Activated naive CD8-positive, alpha-beta T cell treated with anti-CD3 and anti-CD28 coated beads for 36 hours (primary cell): ENCODE measurements around the gene PPP2R5C. TPM values are rescaled to one million over a fixed set of nuclear protein-coding genes. Genes with fewer than 3 reads are reported as not detected.
A peak's percentile ranks its signal among the peaks of the same experiment; 100 is the strongest.
"Not testable (repeated sequence)": the region's sequence is repeated elsewhere in the genome, so short reads cannot be mapped to it uniquely, and the experiment has no call there.

Experiments used
- DNase-seq: peaks from one replicate; pipeline ENCODE4 v3.0.0; 2021
- H3K27ac Mint-ChIP-seq: one replicate; pipeline ENCODE4 v1.8.0; 2022; ENCODE audit warnings: mild to moderate bottlenecking, moderate library complexity, mixed read lengths
- H3K27me3 Mint-ChIP-seq: one replicate; pipeline ENCODE4 v1.8.0; 2022; ENCODE audit warnings: mild to moderate bottlenecking, mixed read lengths
- H3K36me3 Mint-ChIP-seq: one replicate; pipeline ENCODE4 v1.8.0; 2021; ENCODE audit warnings: mild to moderate bottlenecking, mixed read lengths
- H3K4me1 Mint-ChIP-seq: one replicate; pipeline ENCODE4 v1.8.0; 2021; ENCODE audit warnings: mixed read lengths
- H3K4me3 Mint-ChIP-seq: one replicate; pipeline ENCODE4 v1.8.0; 2022; ENCODE audit warnings: mild to moderate bottlenecking, moderate library complexity, mixed read lengths
- H3K9me3 Mint-ChIP-seq: one replicate; pipeline ENCODE4 v1.8.0; 2022; ENCODE audit warnings: mixed read lengths
- total RNA-seq, 2 experiments: library from RNA; stranded (reverse); gene quantifications; one replicate each; pipeline ENCODE4 v1.2.3, GENCODE V29; 2021

The PPP2R5C gene
- total RNA-seq, 2 experiments from 2014 or later, result 209 to 221 TPM

- no peak for DNase-seq
- H3K36me3 Mint-ChIP-seq, result peaks cover 2% of the 10 kb centered on the region
- no peak overlapping the region for H3K4me3 Mint-ChIP-seq
- peaks cover 40% of the 10 kb centered on the region for H3K4me1 Mint-ChIP-seq
- peaks cover 6% of the 10 kb centered on the region for H3K9me3 Mint-ChIP-seq
- no peak overlapping the region for H3K27ac Mint-ChIP-seq
- H3K27me3 Mint-ChIP-seq, result no peaks in the 10 kb centered on the region
These were observed 27.2 kb upstream of the PPP2R5C start for GRCh38 chr14:101734246-101734847.

- no peak for DNase-seq
- Mint-ChIP-seq H3K4me1 (peaks cover 34% of the 10 kb centered on the region), H3K9me3 (peaks cover 3% of the 10 kb centered on the region), H3K4me3 (no peak overlapping the region), H3K27ac (no peak overlapping the region), H3K27me3 (no peaks in the 10 kb centered on the region), H3K36me3 (peaks cover 3% of the 10 kb centered on the region)
These were observed 26.1 kb upstream of the PPP2R5C start for GRCh38 chr14:101735453-101735852.

- no peaks in the 10 kb centered on the region for H3K27me3 Mint-ChIP-seq
These were observed 25.4 kb upstream of the PPP2R5C start for GRCh38 chr14:101736071-101736470.

GRCh38 chr14:101736585-101736984 is 24.9 kb upstream of the PPP2R5C start:
- no peak for DNase-seq
- Mint-ChIP-seq H3K9me3 (peaks cover 6% of the 10 kb centered on the region), H3K36me3 (peaks cover 3% of the 10 kb centered on the region), H3K27ac (no peak overlapping the region), H3K4me3 (no peak overlapping the region), H3K27me3 (no peaks in the 10 kb centered on the region), H3K4me1 (peaks cover 22% of the 10 kb centered on the region)

More at GRCh38 chr14:101736071-101736470, 25.4 kb upstream of the PPP2R5C start:
- H3K27ac Mint-ChIP-seq, result no peak overlapping the region
- no peak overlapping the region for H3K4me3 Mint-ChIP-seq
- peaks cover 27% of the 10 kb centered on the region for H3K4me1 Mint-ChIP-seq
- no peak for DNase-seq
- H3K36me3 Mint-ChIP-seq, result peaks cover 3% of the 10 kb centered on the region
- peaks cover 3% of the 10 kb centered on the region for H3K9me3 Mint-ChIP-seq

GRCh38 chr14:101737414-101738339 is 23.8 kb upstream of the PPP2R5C start:
- no peaks in the 10 kb centered on the region for H3K27me3 Mint-ChIP-seq
- peak; percentile 24 for DNase-seq
- no peak overlapping the region for H3K27ac Mint-ChIP-seq

GRCh38 chr14:101738703-101739320 is 22.7 kb upstream of the PPP2R5C start:
- peaks cover 9% of the 10 kb centered on the region for H3K9me3 Mint-ChIP-seq
- no peak overlapping the region for H3K4me3 Mint-ChIP-seq
- peaks cover 5% of the 10 kb centered on the region for H3K36me3 Mint-ChIP-seq
- H3K4me1 Mint-ChIP-seq, result peaks cover 8% of the 10 kb centered on the region
- DNase-seq, result no peak
- H3K27me3 Mint-ChIP-seq, result no peaks in the 10 kb centered on the region
- no peak overlapping the region for H3K27ac Mint-ChIP-seq

More at GRCh38 chr14:101737414-101738339, 23.8 kb upstream of the PPP2R5C start:
- Mint-ChIP-seq H3K4me1 (peaks cover 12% of the 10 kb centered on the region), H3K9me3 (peaks cover 9% of the 10 kb centered on the region), H3K4me3 (no peak overlapping the region), H3K36me3 (peaks cover 5% of the 10 kb centered on the region)

GRCh38 chr14:101739446-101740141 is 21.9 kb upstream of the PPP2R5C start:
- H3K27ac Mint-ChIP-seq, result no peak overlapping the region
- no peak overlapping the region for H3K4me3 Mint-ChIP-seq

GRCh38 chr14:101740981-101741380 is 20.5 kb upstream of the PPP2R5C start:
- H3K4me1 Mint-ChIP-seq, result peaks cover 6% of the 10 kb centered on the region
- H3K4me3 Mint-ChIP-seq, result no peak overlapping the region
- no peak for DNase-seq
- peaks cover 5% of the 10 kb centered on the region for H3K36me3 Mint-ChIP-seq
- peaks cover 9% of the 10 kb centered on the region for H3K9me3 Mint-ChIP-seq
- H3K27ac Mint-ChIP-seq, result no peak overlapping the region
- no peaks in the 10 kb centered on the region for H3K27me3 Mint-ChIP-seq

More at GRCh38 chr14:101739446-101740141, 21.9 kb upstream of the PPP2R5C start:
- peaks cover 9% of the 10 kb centered on the region for H3K9me3 Mint-ChIP-seq
- H3K4me1 Mint-ChIP-seq, result peaks cover 6% of the 10 kb centered on the region
- peaks cover 5% of the 10 kb centered on the region for H3K36me3 Mint-ChIP-seq
- H3K27me3 Mint-ChIP-seq, result no peaks in the 10 kb centered on the region
- no peak for DNase-seq

GRCh38 chr14:101743701-101744100 is 17.8 kb upstream of the PPP2R5C start:
- Mint-ChIP-seq H3K4me3 (no peak overlapping the region), H3K9me3 (peaks cover 9% of the 10 kb centered on the region)

GRCh38 chr14:101744382-101744781 is 17.1 kb upstream of the PPP2R5C start:
- H3K4me3 Mint-ChIP-seq, result not testable (repeated sequence)

More at GRCh38 chr14:101743701-101744100, 17.8 kb upstream of the PPP2R5C start:
- Mint-ChIP-seq H3K27me3 (peaks cover 4% of the 10 kb centered on the region), H3K27ac (no peak overlapping the region), H3K4me1 (no peaks in the 10 kb centered on the region), H3K36me3 (peaks cover 5% of the 10 kb centered on the region)
- DNase-seq, result no peak

GRCh38 chr14:101749756-101750155 is 11.8 kb upstream of the PPP2R5C start:
- not testable (repeated sequence) for H3K9me3 Mint-ChIP-seq, H3K4me1 Mint-ChIP-seq, H3K27ac Mint-ChIP-seq, H3K4me3 Mint-ChIP-seq, H3K36me3 Mint-ChIP-seq, DNase-seq
- peaks cover 19% of the 10 kb centered on the region for H3K27me3 Mint-ChIP-seq

More at GRCh38 chr14:101744382-101744781, 17.1 kb upstream of the PPP2R5C start:
- H3K4me1 Mint-ChIP-seq, H3K9me3 Mint-ChIP-seq, H3K27ac Mint-ChIP-seq, DNase-seq, H3K36me3 Mint-ChIP-seq, H3K27me3 Mint-ChIP-seq: not testable (repeated sequence)

- no peaks in the 10 kb centered on the region for H3K36me3 Mint-ChIP-seq
- no peak for DNase-seq
- H3K27me3 Mint-ChIP-seq, result peaks cover 13% of the 10 kb centered on the region
- no peak overlapping the region for H3K4me3 Mint-ChIP-seq
- peaks cover 4% of the 10 kb centered on the region for H3K9me3 Mint-ChIP-seq
- H3K4me1 Mint-ChIP-seq, result peaks cover 2% of the 10 kb centered on the region
- H3K27ac Mint-ChIP-seq, result no peak overlapping the region
These were observed 6.6 kb upstream of the PPP2R5C start for GRCh38 chr14:101754893-101755292.

- no peak for DNase-seq
- Mint-ChIP-seq H3K36me3 (no peaks in the 10 kb centered on the region), H3K27ac (no peak overlapping the region), H3K4me3 (no peak overlapping the region), H3K9me3 (peaks cover 4% of the 10 kb centered on the region), H3K4me1 (peaks cover 4% of the 10 kb centered on the region), H3K27me3 (peaks cover 5% of the 10 kb centered on the region)
These were observed 5.8 kb upstream of the PPP2R5C start for GRCh38 chr14:101755591-101756324.
